HepG2 (cell line): ENCODE data around the gene GSTT2. TPM values are rescaled to one million over a fixed set of nuclear protein-coding genes. Genes with fewer than 3 reads are reported as not detected.

Experiments
- ATF4 ChIP-seq, 2 experiments: fragments of 450-650 bp in 1 of 2; sonication (generic) in 1 of 2; formaldehyde crosslinking; IDR thresholded peaks; 2 replicates each; pipeline versions ENCODE4 v1.5.0 to v1.8.0; 2020 to 2022; ENCODE audit warnings: mild to moderate bottlenecking in 1 of 2, missing genetic modification reagents in 1 of 2
- ELF1 ChIP-seq: sonication (generic); formaldehyde crosslinking; IDR thresholded peaks from 2 replicates; pipeline ENCODE4 v1.4.0; 2020; ENCODE audit warnings: missing genetic modification reagents
- HMGXB4 ChIP-seq, 2 experiments: sonication (generic) in 1 of 2; formaldehyde crosslinking in 1 of 2; IDR thresholded peaks; 2 replicates each; pipeline versions ENCODE4 v1.4.0 to v1.6.1; 2018 to 2020; ENCODE audit warnings: missing genetic modification reagents in 2 of 2, borderline replicate concordance in 1 of 2, low read depth in 1 of 2, mild to moderate bottlenecking in 1 of 2, missing biosample characterization in 1 of 2
- NPAS2 ChIP-seq: sonication (generic); formaldehyde crosslinking; IDR thresholded peaks from 2 replicates; pipeline ENCODE4 v1.8.0; 2022; ENCODE audit warnings: mild to moderate bottlenecking, missing genetic modification reagents, borderline replicate concordance
- PRMT3 ChIP-seq: sonication (generic); formaldehyde crosslinking; IDR thresholded peaks from 2 replicates; pipeline ENCODE4 v1.8.1; 2022; ENCODE audit warnings: low read depth, mild to moderate bottlenecking, moderate library complexity, missing genetic modification reagents, borderline replicate concordance
- TBP ChIP-seq: sonication (generic); formaldehyde crosslinking; IDR thresholded peaks from 2 replicates; pipeline ENCODE4 v1.5.0; 2020; ENCODE audit warnings: missing genetic modification reagents
- THAP8 ChIP-seq: sonication (generic); formaldehyde crosslinking; IDR thresholded peaks from 2 replicates; pipeline ENCODE4 v1.5.1; 2020; ENCODE audit warnings: missing genetic modification reagents, mild to moderate bottlenecking, borderline replicate concordance
- U2AF1 ChIP-seq: fragments of 200-400 bp; formaldehyde crosslinking; optimal IDR thresholded peaks from 2 replicates; pipeline ENCODE3; 2017; ENCODE audit warnings: mild to moderate bottlenecking, low read depth, low read length
- ZNF143 ChIP-seq: sonication (generic); formaldehyde crosslinking; IDR thresholded peaks from 2 replicates; pipeline ENCODE4 v1.4.0; 2020; ENCODE audit warnings: missing genetic modification reagents
- ZSCAN5A ChIP-seq: sonication (generic); formaldehyde crosslinking; IDR thresholded peaks from 2 replicates; pipeline ENCODE4 v1.8.0; 2022; ENCODE audit warnings: mild to moderate bottlenecking, missing genetic modification reagents, borderline replicate concordance
- polyA plus RNA-seq, 8 experiments: library from polyadenylated mRNA; depleted of rRNA in 3 of 8; stranded (reverse) in 7 of 8; unstranded in 1 of 8; fragments of >200 nt; fragmentation: Illumina TruSeq in 4 of 8; extraction: Trizol in 4 of 8; gene quantifications; 2 replicates each; pipeline versions ENCODE4 v1.2.1 to v1.2.3, GENCODE V29; 2011 to 2016; ENCODE audit warnings: low read depth in 4 of 8, missing spikeins in 1 of 8, mixed read lengths in 1 of 8; ENCODE audit not compliant: insufficient read depth in 1 of 8
- total RNA-seq, 5 experiments: library from RNA; depleted of rRNA; stranded (reverse); fragments of >200 nt; fragmentation: Illumina TruSeq; extraction: Trizol; gene quantifications; 2 replicates each; pipeline ENCODE4 v1.2.3, GENCODE V29; 2016; ENCODE audit warnings: low read depth in 1 of 5

Gene GSTT2
- total and polyA plus RNA-seq, 2 of the 13 experiments (the other 11 are each of a cell fraction or from before 2014, with no cell fraction given), result not detected

GRCh38 chr22:24024354-24024753 is 44.4 kb downstream of the GSTT2 start (continued):
- TF ChIP-seq THAP8 (CRISPR knock-in tag) (no peak), U2AF1 (no peak), NPAS2 (no peak), ATF4 (CRISPR knock-in tag; IDR thresholded peaks at IDR 0.05) (no peak), ELF1 (CRISPR knock-in tag) (no peak), TBP (CRISPR knock-in tag) (no peak), HMGXB4 (CRISPR knock-in tag; IDR thresholded peaks at IDR 0.05; ENCODE audit: borderline replicate concordance in 1 of 2, low read depth in 1 of 2) (no peak), ZSCAN5A (CRISPR knock-in tag) (no peak), ZNF143 (CRISPR knock-in tag) (no peak), PRMT3 (CRISPR knock-in tag) (no peak)
